Fibroblast of mammary gland (primary cell): ENCODE data around the gene ICE2.

ENCODE experiments used
- DNase-seq: peaks from one replicate; pipeline ENCODE4 v3.0.0-alpha.2; 2010; ENCODE audit warnings: low read depth
- H3K4me3 ChIP-seq: 2 replicates; pipeline ENCODE4 v1.5.1; 2011; ENCODE audit warnings: low read depth, mild to moderate bottlenecking, low read length, moderate library complexity; ENCODE audit not compliant: control insufficient read depth
- TF ChIP-seq, protein P1 (sequence below): conservative IDR thresholded peaks from 2 replicates; pipeline ENCODE4 v1.5.1; 2011; ENCODE audit warnings: low read depth, low read length, inconsistent platforms; ENCODE audit not compliant: control insufficient read depth, insufficient read depth

The ICE2 gene

DNA sequence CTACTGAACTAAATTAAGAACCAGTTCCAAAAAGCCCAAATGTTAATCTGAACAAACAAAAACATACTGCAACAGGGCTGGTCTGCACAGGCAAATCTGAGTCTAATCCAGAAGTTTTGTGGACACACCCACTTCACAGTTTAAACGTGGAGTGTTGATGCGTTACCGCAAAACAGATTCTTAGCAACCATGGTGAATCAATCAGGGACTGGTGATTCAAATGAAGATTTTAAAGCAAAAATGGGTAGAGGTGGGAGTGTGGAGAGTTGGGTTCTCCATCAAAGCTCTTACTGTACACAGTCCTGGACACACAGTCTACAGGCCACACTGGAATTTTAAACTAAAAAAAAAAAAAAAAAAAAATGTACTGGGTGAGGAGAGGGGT is 86.3 kb downstream of the ICE2 start:
- TF ChIP-seq, protein P1, sequence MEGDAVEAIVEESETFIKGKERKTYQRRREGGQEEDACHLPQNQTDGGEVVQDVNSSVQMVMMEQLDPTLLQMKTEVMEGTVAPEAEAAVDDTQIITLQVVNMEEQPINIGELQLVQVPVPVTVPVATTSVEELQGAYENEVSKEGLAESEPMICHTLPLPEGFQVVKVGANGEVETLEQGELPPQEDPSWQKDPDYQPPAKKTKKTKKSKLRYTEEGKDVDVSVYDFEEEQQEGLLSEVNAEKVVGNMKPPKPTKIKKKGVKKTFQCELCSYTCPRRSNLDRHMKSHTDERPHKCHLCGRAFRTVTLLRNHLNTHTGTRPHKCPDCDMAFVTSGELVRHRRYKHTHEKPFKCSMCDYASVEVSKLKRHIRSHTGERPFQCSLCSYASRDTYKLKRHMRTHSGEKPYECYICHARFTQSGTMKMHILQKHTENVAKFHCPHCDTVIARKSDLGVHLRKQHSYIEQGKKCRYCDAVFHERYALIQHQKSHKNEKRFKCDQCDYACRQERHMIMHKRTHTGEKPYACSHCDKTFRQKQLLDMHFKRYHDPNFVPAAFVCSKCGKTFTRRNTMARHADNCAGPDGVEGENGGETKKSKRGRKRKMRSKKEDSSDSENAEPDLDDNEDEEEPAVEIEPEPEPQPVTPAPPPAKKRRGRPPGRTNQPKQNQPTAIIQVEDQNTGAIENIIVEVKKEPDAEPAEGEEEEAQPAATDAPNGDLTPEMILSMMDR: no peak
- H3K4me3 ChIP-seq: peak overlapping the region; percentile 20
- DNase-seq: peak; percentile 89

DNA sequence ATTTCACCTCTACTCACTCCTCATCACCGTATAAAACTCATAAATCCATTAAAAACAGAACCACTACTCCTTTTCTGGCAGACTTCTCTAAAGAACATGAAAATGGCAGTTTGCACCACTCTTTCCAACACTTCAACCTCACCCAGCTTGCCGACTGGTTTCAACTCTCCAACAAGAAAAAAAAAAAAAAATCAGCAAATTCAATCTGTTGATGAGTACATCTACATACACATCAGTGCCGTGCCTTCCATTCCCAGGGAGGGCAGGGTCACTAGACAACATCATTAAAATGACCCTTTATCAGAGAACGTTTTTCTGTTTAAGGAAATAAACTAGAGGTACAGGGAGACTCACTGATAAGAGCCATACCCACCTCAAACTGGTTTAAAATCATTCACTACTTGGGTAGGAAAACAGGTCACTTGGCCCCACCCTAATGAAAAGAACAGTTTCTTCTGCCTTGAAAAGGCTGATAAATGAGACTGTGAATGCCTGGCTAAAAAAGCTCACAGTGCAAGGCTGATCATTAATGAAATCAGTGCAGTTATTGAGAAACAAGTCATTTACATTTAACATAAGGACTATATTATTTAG is 87.1 kb downstream of the ICE2 start:
- TF ChIP-seq, protein P1: no peak
- H3K4me3 ChIP-seq: peak overlapping the region; percentile 20
- no peak for DNase-seq

DNA sequence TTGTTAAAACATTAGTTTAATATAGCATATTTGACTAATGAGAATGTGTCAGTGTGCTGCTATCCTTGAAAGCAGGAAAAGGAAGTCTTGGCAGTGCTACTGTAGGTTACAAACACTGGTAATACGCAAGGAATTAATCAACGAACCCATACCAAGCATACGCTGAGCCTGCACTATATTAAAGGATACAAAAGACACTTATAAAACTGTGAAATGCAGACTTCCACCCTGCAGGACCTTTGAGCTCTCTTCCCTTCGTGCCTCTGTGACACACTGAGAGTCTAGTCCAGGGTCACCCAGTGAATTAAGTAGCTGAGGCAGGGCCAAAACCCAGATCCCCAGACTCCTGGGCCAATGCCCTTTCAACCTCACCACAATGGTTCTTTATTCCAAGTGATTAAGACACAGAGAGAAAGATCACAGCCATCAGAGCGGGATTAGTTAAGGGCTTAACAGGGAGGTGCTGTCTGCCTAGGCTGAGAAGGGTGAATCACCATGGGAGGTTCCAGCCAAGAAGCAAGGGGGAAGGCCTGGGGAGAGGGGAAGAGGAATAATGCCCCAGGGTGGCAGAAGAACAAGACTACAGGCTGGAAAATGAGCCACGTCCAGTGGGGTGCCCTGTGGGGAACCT is 88.0 kb downstream of the ICE2 start:
- TF ChIP-seq, protein P1: peak; percentile 21
- H3K4me3 ChIP-seq: peak overlapping the region; percentile 20
- DNase-seq: peak; percentile 93

DNA sequence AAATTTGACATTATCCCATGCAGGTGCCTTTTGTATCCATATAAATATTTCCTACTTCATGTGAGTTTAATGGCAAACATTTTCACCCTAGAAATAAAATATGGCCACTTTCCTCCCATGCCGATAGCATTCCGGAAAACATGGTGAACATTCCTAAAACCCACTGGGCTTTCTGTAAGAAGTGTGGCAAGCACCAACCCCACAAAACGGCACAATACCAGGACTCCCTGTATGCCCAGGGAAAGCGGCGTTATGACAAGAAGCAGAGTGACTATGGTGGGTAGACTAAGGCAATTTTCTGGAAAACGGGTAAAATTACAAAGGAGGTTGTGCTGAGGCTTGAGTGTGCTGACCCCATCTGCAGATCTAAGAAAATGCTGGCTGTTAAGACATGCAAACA is 88.7 kb downstream of the ICE2 start:
- TF ChIP-seq, protein P1: no peak
- peak overlapping the region; percentile 20 for H3K4me3 ChIP-seq

DNA sequence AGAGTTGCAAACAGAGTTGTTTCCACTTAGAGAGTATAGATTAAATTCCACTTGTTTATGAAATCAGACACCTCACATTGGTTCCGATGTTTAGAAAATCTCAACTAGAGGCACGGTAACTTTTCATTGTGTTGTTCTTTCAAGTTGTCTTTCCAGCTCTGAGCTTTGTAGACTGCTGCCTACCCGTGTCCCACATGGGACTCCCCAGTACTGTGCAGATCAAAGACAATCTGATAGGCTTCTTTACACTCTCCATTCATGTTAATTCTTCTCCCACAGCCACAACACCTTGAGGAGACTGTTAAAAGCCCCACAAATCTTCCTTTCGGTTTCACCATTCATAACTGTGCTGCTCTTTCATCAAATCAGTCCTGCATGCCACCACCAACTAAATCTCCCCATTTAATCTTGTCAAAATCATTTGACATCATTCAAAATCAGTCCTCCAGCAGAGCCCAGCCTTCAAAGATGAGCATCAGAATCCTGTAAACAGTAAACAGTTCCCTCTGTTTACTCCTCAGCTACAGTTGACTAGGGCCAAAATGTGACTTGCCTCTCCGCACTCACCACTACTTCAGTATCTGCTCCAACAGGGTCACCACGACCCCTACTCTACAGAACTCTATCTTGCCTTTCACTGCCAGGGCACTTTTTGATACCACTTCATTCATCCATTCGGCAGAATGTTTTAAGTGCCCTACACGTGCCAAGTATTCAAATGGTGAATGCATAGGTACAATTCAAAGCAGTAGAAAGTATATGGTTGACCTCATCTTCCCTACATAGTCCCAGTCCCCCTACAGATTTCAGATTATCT is 89.5 kb downstream of the ICE2 start:
- TF ChIP-seq, protein P1: no peak
- DNase-seq: no peak
- peak overlapping the region; percentile 20 for H3K4me3 ChIP-seq

More for the DNA sequence above, 88.7 kb downstream of the ICE2 start:
- no peak for DNase-seq

DNA sequence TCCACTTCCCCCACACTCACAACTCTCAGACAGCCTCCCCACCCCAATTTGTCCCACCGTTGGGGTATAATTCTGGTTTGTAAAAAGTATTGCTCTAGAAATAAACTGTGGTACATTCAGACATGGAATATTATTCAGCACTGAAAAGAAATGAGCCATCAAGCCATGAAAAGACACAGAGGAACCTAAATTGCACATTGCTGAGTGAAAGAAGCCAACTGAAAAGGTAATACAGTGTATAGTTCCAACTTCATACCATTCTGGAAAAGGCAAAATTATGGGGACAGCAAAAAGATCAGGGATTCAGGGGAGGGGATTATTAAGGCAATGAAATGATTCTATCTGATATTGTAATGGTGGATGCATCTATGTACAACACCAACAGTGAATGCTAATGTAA is 91.6 kb downstream of the ICE2 start:
- no peak overlapping the region for H3K4me3 ChIP-seq
- no peak for DNase-seq
- TF ChIP-seq, protein P1: no peak
